A549 (cell line): ENCODE results near the gene ATP2A3. TPM values are rescaled to one million over a fixed set of nuclear protein-coding genes. Genes with fewer than 3 reads are reported as not detected.

ENCODE experiments used
- ATAC-seq, 2 experiments: fragments of 200-7000 bp in 1 of 2; fragments of >200 bp in 1 of 2; cut with Nextera tagmentation in 1 of 2; cut with Tn5 transposase in 1 of 2; 3 replicates each; pipeline versions ENCODE4 v1.8.0 to v1.9.1; 2018 to 2020; ENCODE audit warnings: mild to moderate bottlenecking in 1 of 2, moderate library complexity in 1 of 2
- CTCF ChIA-PET: fragments of 300-600 bp; sonication (Branson Sonifier 250); formaldehyde crosslinking; extraction: SDS; loops from one replicate; lab custom pipeline; 2021; ENCODE audit warnings: antibody characterized with exemption, inconsistent platforms; lab: Yijun Ruan, JAX
- POLR2A ChIA-PET: fragments of 350-600 bp; formaldehyde crosslinking; extraction: SDS; loops from one replicate; lab custom pipeline; 2021; ENCODE audit warnings: antibody characterized with exemption, inconsistent platforms; lab: Yijun Ruan, JAX
- DNase-seq, 2 experiments: peaks; one replicate each; pipeline versions ENCODE4 v3.0.0 to v3.0.0-alpha.2; 2011 to 2016; ENCODE audit warnings: low read depth in 1 of 2, low spot score in 1 of 2
- FAIRE-seq: peaks from 2 replicates; lab custom pipeline; 2011; peaks lifted over from hg19 to GRCh38; lab: Jason Lieb, UNC
- H3K27ac ChIP-seq, 2 experiments: fragments of >200 bp; sonication (Bioruptor Twin); formaldehyde crosslinking; 3 replicates each; pipeline ENCODE4 v1.5.1; 2016 to 2017
- H3K4me1 ChIP-seq: fragments of >200 bp; sonication (Bioruptor Twin); formaldehyde crosslinking; 3 replicates; pipeline ENCODE4 v1.6.1; 2016
- H3K4me2 ChIP-seq: fragments of >200 bp; sonication (Bioruptor Twin); formaldehyde crosslinking; 3 replicates; pipeline ENCODE4 v1.6.1; 2016
- H3K4me3 ChIP-seq: fragments of >200 bp; sonication (Bioruptor Twin); formaldehyde crosslinking; 3 replicates; pipeline ENCODE4 v1.5.1; 2016
- H3K9me3 ChIP-seq: fragments of >200 bp; sonication (Bioruptor Twin); formaldehyde crosslinking; 3 replicates; pipeline ENCODE4 v1.6.1; 2016
- BCL3 ChIP-seq: fragments of >200 bp; sonication (Bioruptor Twin); formaldehyde crosslinking; IDR thresholded peaks from 3 replicates; pipeline ENCODE4 v1.6.1; 2016
- FOSB ChIP-seq: fragments of 250-450 bp; sonication (Bioruptor Pico); IDR thresholded peaks from 2 replicates; pipeline ENCODE4 v1.5.0; 2020; ENCODE audit warnings: mild to moderate bottlenecking, moderate library complexity
- FOXS1 ChIP-seq: fragments of 250-450 bp; sonication (Bioruptor Pico); IDR thresholded peaks from 2 replicates; pipeline ENCODE4 v1.5.0; 2020; ENCODE audit warnings: mild to moderate bottlenecking, moderate library complexity
- HDAC2 ChIP-seq: fragments of 200-600 bp; sonication (generic); IDR thresholded peaks from 2 replicates; pipeline ENCODE4 v1.6.1; 2016
- HOXB13 ChIP-seq: fragments of 250-450 bp; sonication (Bioruptor Pico); IDR thresholded peaks from 2 replicates; pipeline ENCODE4 v1.5.0; 2020; ENCODE audit warnings: low read depth, mild to moderate bottlenecking, moderate library complexity
- MAZ ChIP-seq: fragments of 150-350 bp; IDR thresholded peaks from 2 replicates; pipeline ENCODE4 v1.6.1; 2014; ENCODE audit warnings: antibody characterized with exemption, low read depth, low read length, borderline replicate concordance
- NFE2L2 ChIP-seq: fragments of 150-350 bp; conservative IDR thresholded peaks from 2 replicates; pipeline ENCODE4 v1.6.1; 2014; ENCODE audit warnings: low read length
- PBX3 ChIP-seq: IDR thresholded peaks from 2 replicates; pipeline ENCODE4 v1.6.1; 2012
- PHF8 ChIP-seq: fragments of 200-600 bp; sonication (generic); IDR thresholded peaks from 2 replicates; pipeline ENCODE4 v1.6.1; 2016; ENCODE audit warnings: low read depth, mild to moderate bottlenecking, antibody characterized with exemption, moderate library complexity, borderline replicate concordance
- RCOR1 ChIP-seq: fragments of 150-350 bp; IDR thresholded peaks from 2 replicates; pipeline ENCODE4 v1.6.1; 2014; ENCODE audit warnings: antibody characterized with exemption, low read length, low read depth
- REST ChIP-seq: fragments of 200-600 bp; sonication (generic); IDR thresholded peaks from 2 replicates; pipeline ENCODE4 v1.6.1; 2016; ENCODE audit warnings: antibody characterized with exemption, mild to moderate bottlenecking, moderate library complexity
- RNF2 ChIP-seq: fragments of 200-600 bp; sonication (generic); IDR thresholded peaks from 2 replicates; pipeline ENCODE4 v1.6.1; 2016; ENCODE audit warnings: low read depth, mild to moderate bottlenecking, antibody characterized with exemption, moderate library complexity, borderline replicate concordance
- SMC3 ChIP-seq: fragments of >200 bp; sonication (Bioruptor Twin); formaldehyde crosslinking; IDR thresholded peaks from 3 replicates; pipeline ENCODE4 v1.6.1; 2018; ENCODE audit warnings: inconsistent platforms
- SREBF2 ChIP-seq: fragments of 450-650 bp; IDR thresholded peaks from 2 replicates; pipeline ENCODE4 v1.6.1; 2014; ENCODE audit warnings: mild to moderate bottlenecking, moderate library complexity
- ZSCAN20 ChIP-seq: fragments of 250-450 bp; sonication (Bioruptor Pico); IDR thresholded peaks from 2 replicates; pipeline ENCODE4 v1.8.0; 2022; ENCODE audit warnings: mild to moderate bottlenecking, moderate library complexity
- whole genome bisulfite sequencing: methylation state at CpG from one replicate; pipeline ENCODE4 v1.1.6; 2017; ENCODE audit errors: missing lambda C conversion rate; 5-methylcytosine and 5-hydroxymethylcytosine counted together
- polyA plus RNA-seq, 4 experiments: library from polyadenylated mRNA; depleted of rRNA in 3 of 4; stranded (reverse); fragments of >200 nt; fragmentation: RNase III in 1 of 4; extraction: RNeasy Plus Mini Kit Qiagen cat#74134 plus additional on column Dnase treatment in 1 of 4; gene quantifications; 2 replicates in 3 of 4; 3 replicates in 1 of 4; pipeline ENCODE4 v1.2.3, GENCODE V29; 2011 to 2017
- TF ChIP-seq, protein P1 (sequence below): IDR thresholded peaks from 2 replicates; pipeline ENCODE4 v1.6.1; 2012
- TF ChIP-seq, protein P2 (sequence below): fragments of >200 bp; sonication (Bioruptor Twin); formaldehyde crosslinking; IDR thresholded peaks from 2 replicates; pipeline ENCODE4 v1.6.1; 2016
- TF ChIP-seq, protein P3 (sequence below): IDR thresholded peaks from 2 replicates; pipeline ENCODE4 v1.6.1; 2012; ENCODE audit warnings: low read depth, borderline replicate concordance

The ATP2A3 gene
- polyA plus RNA-seq, 2 of the 4 experiments (the other 2 are of a cell fraction), result 3.1 to 5.5 TPM

GRCh38 chr17:3918372-3919122, 45.7 kb downstream of the ATP2A3 start (continued):
- TF ChIP-seq REST, result no peak
- no peak for TF ChIP-seq RNF2

- peak overlapping the region in 1 of 2 experiments; percentile 46; a peak in 1 of 6 replicates for H3K27ac ChIP-seq
- CTCF ChIA-PET, result interaction anchor here (1.0 to 13.0 kb wide), 12 partner anchors 11 to 869 kb away, joined by 3 to 256 read pairs (median 6); partner anchors contain the start of genes CAMKK1 and NCBP3
- no peak for TF ChIP-seq BCL3
- no peak for TF ChIP-seq RNF2
- no peak for TF ChIP-seq HOXB13 (CRISPR knock-in tag)
- no peak for TF ChIP-seq ZSCAN20 (CRISPR knock-in tag)
- no peak for TF ChIP-seq PHF8
- no peak for TF ChIP-seq FOXS1 (CRISPR knock-in tag)
- TF ChIP-seq SMC3, result no peak
- TF ChIP-seq, protein P1, sequence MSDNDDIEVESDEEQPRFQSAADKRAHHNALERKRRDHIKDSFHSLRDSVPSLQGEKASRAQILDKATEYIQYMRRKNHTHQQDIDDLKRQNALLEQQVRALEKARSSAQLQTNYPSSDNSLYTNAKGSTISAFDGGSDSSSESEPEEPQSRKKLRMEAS, result no peak
- TF ChIP-seq NFE2L2, result no peak
- no peak for TF ChIP-seq FOSB (CRISPR knock-in tag)
- TF ChIP-seq, protein P2, sequence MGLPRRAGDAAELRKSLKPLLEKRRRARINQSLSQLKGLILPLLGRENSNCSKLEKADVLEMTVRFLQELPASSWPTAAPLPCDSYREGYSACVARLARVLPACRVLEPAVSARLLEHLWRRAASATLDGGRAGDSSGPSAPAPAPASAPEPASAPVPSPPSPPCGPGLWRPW, result no peak
- TF ChIP-seq RCOR1, result no peak
- TF ChIP-seq SREBF2, result no peak
- TF ChIP-seq, protein P3, sequence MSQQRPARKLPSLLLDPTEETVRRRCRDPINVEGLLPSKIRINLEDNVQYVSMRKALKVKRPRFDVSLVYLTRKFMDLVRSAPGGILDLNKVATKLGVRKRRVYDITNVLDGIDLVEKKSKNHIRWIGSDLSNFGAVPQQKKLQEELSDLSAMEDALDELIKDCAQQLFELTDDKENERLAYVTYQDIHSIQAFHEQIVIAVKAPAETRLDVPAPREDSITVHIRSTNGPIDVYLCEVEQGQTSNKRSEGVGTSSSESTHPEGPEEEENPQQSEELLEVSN, result no peak
- no peak for TF ChIP-seq HDAC2
- no peak for TF ChIP-seq PBX3
- TF ChIP-seq MAZ, result no peak
- TF ChIP-seq, all 56 proteins: peak for 0
- Histone ChIP-seq H3K9me3 (no peaks in the 10 kb centered on the region), H3K4me2 (peak overlapping the region; percentile 29; the same call in 2 of the 3 replicates), H3K4me3 (no peak overlapping the region), H3K4me1 (peaks cover 21% of the 10 kb centered on the region; the same call in 2 of the 3 replicates)
- POLR2A ChIA-PET, result no interaction called here
- no peak for ATAC-seq
- 62% methylated on average over 11 of the region's 11 CpGs for WGBS
- DNase-seq, result no peak
- FAIRE-seq, result no peak
Measured at GRCh38 chr17:3917391-3917931, 46.8 kb downstream of the ATP2A3 start.
